Sigmoid colon (tissue), 4 donors: Measurements from ENCODE around the gene ANKRD50.

Experiments used
- EP300 ChIP-seq, 4 donors: sonication (generic); formaldehyde crosslinking; IDR thresholded peaks; one replicate each; pipeline ENCODE4 v1.6.1; 2017; ENCODE audit warnings: antibody characterized with exemption in 4 of 4
- POLR2A ChIP-seq, 2 donors: fragments of 450-650 bp; IDR thresholded peaks; one replicate each; pipeline ENCODE4 v1.6.1; 2016; ENCODE audit warnings: antibody characterized with exemption in 2 of 2, mild to moderate bottlenecking in 2 of 2, moderate library complexity in 2 of 2
- POLR2AphosphoS5 ChIP-seq, 4 donors: sonication (generic); formaldehyde crosslinking; IDR thresholded peaks; one replicate each; pipeline ENCODE4 v1.6.1; 2017; ENCODE audit warnings: antibody characterized with exemption in 4 of 4
- TF ChIP-seq, protein P1 (sequence below), 4 experiments: fragments of 450-650 bp in 3 of 4; fragments of 200-600 bp in 1 of 4; IDR thresholded peaks; one replicate each; pipeline ENCODE4 v1.5.1; 2016 to 2019; ENCODE audit warnings: antibody characterized with exemption in 4 of 4, mild to moderate bottlenecking in 3 of 4, moderate library complexity in 2 of 4

DNA sequence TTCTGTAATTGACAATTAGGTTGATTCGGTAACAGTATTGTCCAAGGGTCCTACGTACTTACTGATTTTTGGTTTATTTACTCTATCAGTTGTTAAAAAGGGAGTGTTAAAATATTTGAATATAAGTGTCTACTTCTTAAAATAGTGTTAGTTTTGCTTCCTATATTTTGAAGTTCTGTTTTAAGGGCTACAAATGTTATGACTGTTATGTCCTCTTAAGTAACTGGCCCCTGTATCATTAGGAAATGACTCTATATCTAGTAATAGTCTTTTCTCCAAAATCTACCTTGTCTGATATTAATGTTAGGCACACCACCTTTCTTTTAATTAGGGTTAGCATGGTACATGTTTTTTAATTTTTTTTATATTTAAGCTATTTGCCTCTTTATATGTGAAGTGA lies 30.1 kb downstream of the ANKRD50 start:
- TF ChIP-seq, protein P1, sequence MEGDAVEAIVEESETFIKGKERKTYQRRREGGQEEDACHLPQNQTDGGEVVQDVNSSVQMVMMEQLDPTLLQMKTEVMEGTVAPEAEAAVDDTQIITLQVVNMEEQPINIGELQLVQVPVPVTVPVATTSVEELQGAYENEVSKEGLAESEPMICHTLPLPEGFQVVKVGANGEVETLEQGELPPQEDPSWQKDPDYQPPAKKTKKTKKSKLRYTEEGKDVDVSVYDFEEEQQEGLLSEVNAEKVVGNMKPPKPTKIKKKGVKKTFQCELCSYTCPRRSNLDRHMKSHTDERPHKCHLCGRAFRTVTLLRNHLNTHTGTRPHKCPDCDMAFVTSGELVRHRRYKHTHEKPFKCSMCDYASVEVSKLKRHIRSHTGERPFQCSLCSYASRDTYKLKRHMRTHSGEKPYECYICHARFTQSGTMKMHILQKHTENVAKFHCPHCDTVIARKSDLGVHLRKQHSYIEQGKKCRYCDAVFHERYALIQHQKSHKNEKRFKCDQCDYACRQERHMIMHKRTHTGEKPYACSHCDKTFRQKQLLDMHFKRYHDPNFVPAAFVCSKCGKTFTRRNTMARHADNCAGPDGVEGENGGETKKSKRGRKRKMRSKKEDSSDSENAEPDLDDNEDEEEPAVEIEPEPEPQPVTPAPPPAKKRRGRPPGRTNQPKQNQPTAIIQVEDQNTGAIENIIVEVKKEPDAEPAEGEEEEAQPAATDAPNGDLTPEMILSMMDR (IDR thresholded peaks at IDR 0.05) = no peak
- TF ChIP-seq POLR2A (IDR thresholded peaks at IDR 0.05) (no peak), POLR2AphosphoS5 (IDR thresholded peaks at IDR 0.05) (no peak), EP300 (IDR thresholded peaks at IDR 0.05) (no peak)
